K562 (cell line): Measurements from ENCODE around the gene SYNGR3. TPM values are rescaled to one million over a fixed set of nuclear protein-coding genes. Genes with fewer than 3 reads are reported as not detected.

Experiments used
- ARID4B ChIP-seq: sonication (generic); formaldehyde crosslinking; IDR thresholded peaks from 2 replicates; pipeline ENCODE4 v1.8.0; 2022; ENCODE audit warnings: mild to moderate bottlenecking, missing genetic modification reagents
- CCNT2 ChIP-seq: IDR thresholded peaks from 2 replicates; pipeline ENCODE4 v1.6.1; 2011; ENCODE audit warnings: borderline replicate concordance, low read depth, mild to moderate bottlenecking, moderate library complexity, mixed read lengths, low read length; ENCODE audit not compliant: insufficient read length; ENCODE audit errors: extremely low read depth
- CREM ChIP-seq: IDR thresholded peaks from 2 replicates; pipeline ENCODE4 v1.6.1; 2014; ENCODE audit warnings: antibody characterized with exemption, low read depth
- HLTF ChIP-seq: fragments of 450-650 bp; IDR thresholded peaks from 2 replicates; pipeline ENCODE4 v1.6.1; 2016
- HMGN3 ChIP-seq: IDR thresholded peaks from 2 replicates; pipeline ENCODE4 v1.6.1; 2011; ENCODE audit warnings: borderline replicate concordance, low read depth, mild to moderate bottlenecking, mixed read lengths, low read length; ENCODE audit not compliant: insufficient read length; ENCODE audit errors: extremely low read depth
- JUN ChIP-seq, 2 experiments: sonication (generic) in 1 of 2; formaldehyde crosslinking in 1 of 2; IDR thresholded peaks; 2 replicates each; pipeline versions ENCODE4 v1.6.1 to v1.8.0; 2012 to 2022; ENCODE audit warnings: borderline replicate concordance in 2 of 2, mild to moderate bottlenecking in 2 of 2, improper control_type of control experiment in 1 of 2, low read depth in 1 of 2, low read length in 1 of 2, missing genetic modification reagents in 1 of 2
- MAX ChIP-seq: sonication (generic); formaldehyde crosslinking; IDR thresholded peaks from 2 replicates; pipeline ENCODE4 v1.9.0; 2022; ENCODE audit warnings: mild to moderate bottlenecking, missing genetic modification reagents
- MXD1 ChIP-seq: fragments of 250-450 bp; sonication (Bioruptor Pico); IDR thresholded peaks from 2 replicates; pipeline ENCODE4 v1.8.0; 2021; ENCODE audit warnings: borderline replicate concordance, mild to moderate bottlenecking, moderate library complexity; ENCODE audit not compliant: poor library complexity, severe bottlenecking
- NCOA4 ChIP-seq: fragments of 450-650 bp; IDR thresholded peaks from 2 replicates; pipeline ENCODE4 v1.6.1; 2018; ENCODE audit warnings: mild to moderate bottlenecking; ENCODE audit not compliant: partially characterized antibody
- PHF8 ChIP-seq: fragments of 200-600 bp; sonication (generic); IDR thresholded peaks from 2 replicates; pipeline ENCODE4 v1.6.1; 2012; ENCODE audit warnings: mixed run types, mild to moderate bottlenecking, inconsistent platforms, low read length, moderate library complexity, borderline replicate concordance
- RBFOX2 ChIP-seq: fragments of 200-400 bp; formaldehyde crosslinking; IDR thresholded peaks from 2 replicates; pipeline ENCODE4 v1.6.1; 2017; ENCODE audit warnings: low read depth, mild to moderate bottlenecking, low read length, moderate library complexity
- ZNF277 ChIP-seq: fragments of 250-450 bp; sonication (Bioruptor Pico); IDR thresholded peaks from 2 replicates; pipeline ENCODE4 v1.8.0; 2022; ENCODE audit warnings: inconsistent platforms, mild to moderate bottlenecking, moderate library complexity, borderline replicate concordance
- ZNF395 ChIP-seq: fragments of 200-800 bp; sonication (Bioruptor generic); IDR thresholded peaks from 2 replicates; pipeline ENCODE4 v1.6.1; 2017; ENCODE audit warnings: missing genetic modification characterization, missing compliant biosample characterization
- ZNF766 ChIP-seq: fragments of 200-800 bp; sonication (Bioruptor generic); conservative IDR thresholded peaks from 2 replicates; pipeline ENCODE4 v1.6.1; 2016; ENCODE audit warnings: missing genetic modification characterization, missing compliant biosample characterization
- polyA plus RNA-seq, 8 experiments: library from polyadenylated mRNA; depleted of rRNA in 4 of 8; stranded (reverse) in 5 of 8; unstranded in 3 of 8; fragments of >200 nt; fragmentation: Nextera tagmentation in 2 of 8; fragmentation: Illumina TruSeq in 1 of 8; extraction: Ambion mirVana in 2 of 8; extraction: Trizol in 1 of 8; gene quantifications; 2 replicates each; pipeline versions ENCODE4 v1.2.1 to v1.2.3, GENCODE V29; 2011 to 2014; ENCODE audit warnings: inconsistent platforms in 1 of 8, missing spikeins in 1 of 8
- total RNA-seq, 7 experiments: library from RNA; depleted of rRNA in 6 of 7; stranded (reverse); fragments of >200 nt in 6 of 7; fragmentation: Illumina TruSeq in 2 of 7; extraction: Trizol in 2 of 7; gene quantifications; 2 replicates each; pipeline versions ENCODE4 v1.2.1 to v1.2.3, GENCODE V29; 2011 to 2021; ENCODE audit warnings: low replicate concordance in 1 of 7

Gene SYNGR3
- total and polyA plus RNA-seq, 9 of the 15 experiments (the other 6 are each of a cell fraction or from before 2014, with no cell fraction given) = 3.7 to 69.2 (median 36.3) TPM

GRCh38 chr16:1990351-1991134 lies 773 bp downstream of the SYNGR3 start (continued):
- TF ChIP-seq NCOA4 = no peak
- peak; percentile 35; the same call in 1 of the 2 replicates for TF ChIP-seq RBFOX2
- TF ChIP-seq ARID4B (CRISPR knock-in tag) = 0 out of 2 replicates have a peak, but pooled peaks have one; percentile 51
- peak; percentile 81 for TF ChIP-seq CREM
- no peak for TF ChIP-seq HLTF
- TF ChIP-seq PHF8 = peak; percentile 45; the same call in 1 of the 2 replicates
- TF ChIP-seq CCNT2 = no peak
- no peak for TF ChIP-seq MXD1
- TF ChIP-seq HMGN3 = peak; percentile 14
- TF ChIP-seq JUN (IDR thresholded peaks at IDR 0.05; ENCODE audit: borderline replicate concordance, low read depth, low read length) = peak; percentile 77
- 0 out of 2 replicates have a peak, but pooled peaks have one; percentile 77 for TF ChIP-seq JUN (CRISPR knock-in tag; IDR thresholded peaks at IDR 0.05; ENCODE audit: borderline replicate concordance)
- TF ChIP-seq ZNF277 (CRISPR knock-in tag) = no peak
- 0 out of 2 replicates have a peak, but pooled peaks have one; percentile 1 for TF ChIP-seq ZNF395 (CRISPR knock-in tag)
- peak; percentile 26; the same call in 1 of the 2 replicates for TF ChIP-seq MAX (CRISPR knock-in tag)
- no peak for TF ChIP-seq ZNF766
